ENCODE data around the gene WFIKKN2.
"Not testable (repeated sequence)": the region's sequence is repeated elsewhere in the genome, so short reads cannot be mapped to it uniquely, and the experiment has no call there.

Gene WFIKKN2

DNA sequence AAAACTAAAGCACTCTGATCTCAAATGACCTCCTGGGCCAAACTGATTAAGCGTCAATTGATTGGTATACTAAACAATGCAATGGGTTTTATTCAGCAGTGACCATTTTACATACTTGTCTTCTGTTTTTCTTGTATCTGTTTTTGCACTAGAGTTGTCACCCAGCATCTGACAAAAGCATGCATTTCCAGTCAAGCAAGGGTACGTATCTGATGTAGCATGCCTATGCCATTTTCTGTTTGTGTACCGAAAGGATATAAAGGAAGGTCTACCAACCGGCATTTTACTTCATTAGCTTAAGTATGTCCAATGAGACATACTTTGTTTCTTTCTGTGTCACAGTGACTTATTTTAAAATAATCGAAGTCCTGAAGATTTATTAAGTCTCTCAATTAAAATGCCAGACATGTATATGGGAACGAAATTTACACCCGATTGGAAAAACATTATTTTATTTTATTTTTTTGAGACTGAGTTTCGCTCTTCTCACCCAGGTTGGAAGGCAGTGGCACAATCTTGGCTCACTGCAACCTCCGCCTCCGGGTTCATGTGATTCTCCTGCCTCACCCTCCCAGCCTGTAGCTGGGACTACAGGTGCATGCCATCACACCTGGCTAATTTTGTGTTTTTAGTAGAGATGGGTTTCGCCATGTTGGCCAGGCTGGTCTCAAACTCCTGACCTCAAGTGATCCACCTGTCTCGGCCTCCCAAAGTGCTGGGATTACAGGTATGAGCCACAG lies 23.3 kb downstream of the WFIKKN2 start:
- DNase-seq: no peak

DNA sequence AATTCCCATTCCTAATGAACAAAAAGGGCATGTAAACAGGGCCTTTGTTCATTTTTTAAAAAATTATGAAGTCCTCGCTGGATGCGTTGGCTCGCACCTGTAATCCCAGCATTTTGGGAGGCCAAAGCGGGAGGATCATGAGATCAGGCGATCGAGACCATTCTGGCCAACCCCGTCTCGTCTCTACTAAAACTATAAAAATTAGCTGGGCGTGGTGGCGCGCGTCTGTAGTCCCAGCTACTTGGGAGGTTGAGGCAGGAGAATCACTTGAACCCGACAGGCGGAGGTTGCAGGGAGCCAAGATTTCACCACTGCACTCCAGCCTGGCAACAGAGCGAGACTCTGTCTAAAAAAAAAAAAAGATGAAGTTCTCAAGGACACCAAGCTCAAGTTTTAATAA lies 24.3 kb downstream of the WFIKKN2 start:
- not testable (repeated sequence) for DNase-seq

DNA sequence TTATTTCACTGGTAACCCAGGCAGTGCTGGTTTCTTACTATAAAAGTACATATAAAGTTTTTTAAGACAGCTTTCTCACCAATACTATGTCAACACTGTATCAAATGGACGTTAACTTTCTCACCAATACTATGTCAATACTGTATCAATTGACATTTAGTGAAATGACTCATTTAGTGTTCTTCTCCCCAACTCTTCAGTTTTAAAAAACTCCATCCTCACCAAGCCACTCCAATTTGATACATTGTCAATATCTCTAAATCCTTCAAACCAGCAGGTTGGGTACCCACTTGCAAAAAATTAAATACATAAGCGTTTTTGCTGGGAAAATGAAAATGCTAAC lies 25.9 kb downstream of the WFIKKN2 start:
- no peak for DNase-seq

DNA sequence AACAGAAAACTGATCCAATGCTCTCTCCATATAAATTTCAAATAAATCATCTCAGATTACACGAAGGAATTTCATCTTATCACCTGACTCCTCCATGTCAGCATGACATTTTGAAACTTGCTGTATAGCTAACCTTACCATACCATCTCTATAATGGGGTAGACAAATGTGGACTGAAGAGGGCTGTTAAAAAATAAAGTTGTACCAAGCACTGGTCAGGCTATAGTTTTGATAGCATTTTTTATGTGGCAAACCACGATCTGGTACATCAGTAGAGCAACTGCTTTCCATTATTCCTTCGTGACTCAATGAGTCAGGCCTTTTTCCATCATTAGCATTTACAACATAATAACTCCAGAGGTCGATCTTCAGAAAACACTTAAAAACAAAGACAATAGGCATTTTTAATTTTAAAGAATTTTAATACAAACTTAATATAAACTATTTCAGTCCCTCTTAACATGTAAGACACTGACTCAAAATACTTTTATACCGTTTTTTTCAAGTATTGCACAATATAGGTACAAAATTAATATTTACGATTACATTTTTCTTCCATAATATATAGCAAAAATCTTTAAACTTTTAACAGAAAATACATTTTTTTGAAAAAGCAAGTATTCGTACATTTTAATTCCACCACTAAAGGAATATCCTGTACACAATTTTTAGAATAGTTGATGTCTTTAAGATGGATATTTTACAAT lies 26.6 kb downstream of the WFIKKN2 start:
- DNase-seq: no peak

DNA sequence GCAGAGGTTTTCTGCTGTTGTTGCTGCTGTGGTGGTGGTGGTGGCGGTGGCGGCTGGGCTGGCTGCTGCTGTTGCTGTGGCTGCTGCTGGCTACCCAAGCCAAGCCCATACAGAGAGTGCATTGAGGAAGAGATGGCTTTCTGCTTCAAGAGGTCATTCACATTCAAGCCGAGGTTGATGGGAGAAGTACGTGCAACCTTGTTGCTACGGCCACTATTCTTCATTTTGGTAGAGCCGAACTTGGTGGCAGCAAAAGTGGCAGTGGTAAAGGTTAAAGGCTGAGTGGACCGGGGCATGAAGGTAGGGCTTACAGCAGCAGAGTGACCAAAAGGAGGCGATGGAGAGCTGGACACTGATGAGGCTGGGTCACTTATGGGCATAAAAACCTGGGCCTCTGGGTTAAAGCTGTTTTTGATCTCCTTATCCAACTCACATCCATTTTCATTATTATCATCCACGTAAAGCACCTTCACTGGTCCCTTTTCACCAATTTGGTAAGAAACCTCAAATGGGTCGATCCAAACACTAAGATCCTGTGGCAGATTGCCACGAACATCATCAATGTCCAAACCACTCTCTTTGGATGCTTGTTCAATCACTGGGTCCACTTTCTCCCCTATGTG lies 27.9 kb downstream of the WFIKKN2 start:
- DNase-seq: peak; percentile 41 to 77

DNA sequence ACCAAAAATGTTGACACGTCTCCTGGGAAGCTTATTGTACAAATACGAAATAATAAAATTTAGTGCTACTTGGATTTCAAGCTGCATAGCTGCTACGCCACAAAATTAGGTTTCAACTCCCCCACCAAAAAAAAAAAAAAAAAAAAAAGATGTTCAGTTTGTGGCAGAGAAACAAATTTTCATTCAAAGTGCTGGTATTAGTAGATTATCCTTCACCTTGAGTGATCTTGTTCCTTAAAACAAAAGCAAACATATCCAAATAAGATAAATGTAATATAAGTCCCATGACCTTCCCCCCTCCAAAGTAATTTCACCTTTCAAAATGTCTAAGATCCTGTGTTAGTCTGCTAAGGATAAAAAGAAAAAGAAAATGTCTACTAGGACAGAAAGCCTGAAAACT lies 28.5 kb downstream of the WFIKKN2 start:
- no peak for DNase-seq

DNA sequence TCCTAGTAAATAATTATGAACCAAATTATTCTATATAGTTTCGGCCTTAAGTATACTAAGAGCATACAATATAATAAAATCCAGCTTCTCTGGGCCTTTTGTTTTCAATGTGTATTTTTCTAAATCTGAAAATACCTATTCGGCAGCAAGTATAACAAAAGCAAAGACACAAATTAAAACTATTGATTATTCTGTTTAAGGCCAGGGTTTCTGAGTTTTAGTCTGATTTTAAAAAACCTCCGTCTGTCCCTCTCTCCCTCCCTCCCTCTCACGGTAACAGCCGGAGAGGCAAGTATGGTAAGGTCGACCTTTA lies 29.3 kb downstream of the WFIKKN2 start:
- peak in 1 of 2 donors; percentile 27 for DNase-seq

DNA sequence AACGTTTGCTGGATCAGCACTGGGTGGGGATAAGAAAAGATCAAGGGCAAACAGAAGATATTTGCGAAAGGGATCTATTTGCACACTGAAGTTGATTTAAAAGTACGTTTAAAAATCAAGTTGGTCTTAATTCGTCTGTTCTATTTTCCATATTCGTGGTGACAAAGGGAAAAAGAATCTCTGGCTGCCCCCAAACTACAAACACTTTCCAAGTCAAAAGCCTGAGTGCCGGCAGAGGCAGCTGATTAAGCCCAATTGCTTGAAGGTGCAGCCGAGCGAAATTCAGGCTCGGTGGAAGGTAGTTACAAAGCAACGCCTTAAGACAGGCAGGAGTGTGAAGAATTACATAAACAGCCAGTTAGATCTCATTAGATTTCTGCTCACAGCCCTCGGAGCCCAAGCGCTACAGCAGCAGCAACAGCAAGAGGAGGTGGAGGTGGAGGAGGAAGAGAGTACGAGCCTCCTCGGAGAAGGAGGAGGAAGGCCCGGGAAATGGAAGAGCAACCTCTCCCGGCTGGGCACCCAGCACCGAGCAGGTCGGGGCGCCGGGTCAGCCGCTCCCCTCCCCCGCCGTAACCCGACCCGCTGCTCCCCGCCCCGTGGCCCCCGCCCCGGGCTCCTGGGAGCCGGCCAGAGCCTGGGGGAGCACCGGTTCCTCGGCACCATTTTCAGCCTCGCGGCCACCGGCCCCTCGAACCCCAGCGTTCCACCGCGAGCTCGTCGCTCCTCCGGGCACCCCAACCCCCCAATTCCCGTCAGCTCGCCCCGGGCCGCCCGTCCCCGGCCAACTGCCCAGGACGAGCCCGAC lies 29.9 kb downstream of the WFIKKN2 start:
- DNase-seq: peak; percentile 54 to 75

DNA sequence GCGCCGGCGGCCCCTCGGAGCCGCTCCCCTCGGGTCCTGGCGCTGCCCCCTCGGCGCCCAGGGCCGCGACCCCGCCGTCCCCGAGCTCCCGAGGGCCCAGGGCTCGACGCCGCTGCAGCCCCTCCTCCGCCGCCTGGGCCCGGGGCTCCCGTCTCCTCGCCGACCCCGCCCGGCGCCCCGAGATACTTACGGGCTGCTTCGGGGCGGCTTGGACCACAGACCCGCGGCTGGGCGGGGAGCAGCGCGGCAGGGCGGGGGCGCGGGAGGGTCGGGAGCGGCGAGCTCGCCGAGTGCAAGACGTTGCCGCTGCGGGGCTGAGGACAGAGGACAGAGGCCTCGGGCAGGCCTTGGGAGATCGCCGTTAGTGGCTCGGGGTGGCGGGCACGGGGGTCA lies 30.5 kb downstream of the WFIKKN2 start:
- no peak for DNase-seq

DNA sequence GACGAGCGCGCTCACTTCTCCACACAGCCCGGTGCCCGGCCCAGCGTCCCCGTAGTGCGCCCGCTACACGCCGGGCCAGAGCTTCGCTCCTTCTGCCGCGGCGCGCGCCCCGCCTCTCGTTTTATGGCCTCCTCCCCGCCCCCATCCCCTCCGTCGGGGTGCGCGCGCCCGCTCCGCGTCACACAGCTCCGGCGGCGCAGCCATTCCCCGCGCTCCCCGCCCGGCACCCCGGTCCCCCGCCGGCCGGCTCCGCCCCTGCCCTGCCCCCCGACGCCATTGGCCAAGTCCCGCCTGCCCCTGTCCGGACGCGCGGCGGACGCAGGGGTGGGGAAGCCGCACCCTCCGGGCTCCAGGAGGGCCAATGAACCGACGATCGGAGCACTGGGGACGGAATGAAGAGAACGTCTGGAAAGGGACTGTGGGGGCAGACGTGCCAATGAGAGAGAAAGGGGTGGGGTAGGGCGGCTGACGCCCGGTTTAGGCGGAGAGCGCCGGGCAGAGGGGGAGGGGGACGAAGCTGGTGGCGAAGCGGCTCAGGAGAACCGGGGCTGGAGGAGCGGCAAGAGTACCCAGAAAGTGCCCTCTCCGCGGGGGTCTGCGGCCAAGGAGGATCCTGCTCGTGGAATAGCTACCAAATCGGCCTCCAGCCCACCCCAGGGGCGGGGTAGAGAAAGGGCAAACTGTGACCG lies 31.0 kb downstream of the WFIKKN2 start, which contains the start of gene TOB1:
TOB1 (minus strand) TSS at position 94 of the 689 bp plus-strand sequence. CDS start 2,337 bp downstream, outside the sequence.
- peak; percentile 99 for DNase-seq

DNA sequence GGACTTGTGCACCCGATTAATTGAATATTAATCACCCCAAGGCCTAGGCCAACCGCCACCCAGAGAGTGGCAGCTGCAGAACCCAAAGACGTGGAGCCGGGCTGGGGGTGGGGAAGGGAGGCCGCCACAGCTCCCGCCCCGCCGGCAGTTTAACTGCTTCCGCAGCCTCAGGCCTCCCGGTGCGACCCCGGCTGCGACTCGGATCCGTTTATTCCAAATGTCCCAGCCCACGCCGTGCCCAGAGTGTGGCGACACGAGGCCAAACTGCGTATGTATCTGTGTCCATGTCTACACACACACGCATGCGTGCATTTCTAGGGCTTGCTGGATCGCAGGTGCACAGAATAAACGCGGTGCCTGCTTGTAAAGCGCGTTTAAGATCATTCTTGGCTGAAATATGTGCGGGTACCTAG lies 31.6 kb downstream of the WFIKKN2 start:
- DNase-seq: peak in 1 of 2 donors; percentile 86

DNA sequence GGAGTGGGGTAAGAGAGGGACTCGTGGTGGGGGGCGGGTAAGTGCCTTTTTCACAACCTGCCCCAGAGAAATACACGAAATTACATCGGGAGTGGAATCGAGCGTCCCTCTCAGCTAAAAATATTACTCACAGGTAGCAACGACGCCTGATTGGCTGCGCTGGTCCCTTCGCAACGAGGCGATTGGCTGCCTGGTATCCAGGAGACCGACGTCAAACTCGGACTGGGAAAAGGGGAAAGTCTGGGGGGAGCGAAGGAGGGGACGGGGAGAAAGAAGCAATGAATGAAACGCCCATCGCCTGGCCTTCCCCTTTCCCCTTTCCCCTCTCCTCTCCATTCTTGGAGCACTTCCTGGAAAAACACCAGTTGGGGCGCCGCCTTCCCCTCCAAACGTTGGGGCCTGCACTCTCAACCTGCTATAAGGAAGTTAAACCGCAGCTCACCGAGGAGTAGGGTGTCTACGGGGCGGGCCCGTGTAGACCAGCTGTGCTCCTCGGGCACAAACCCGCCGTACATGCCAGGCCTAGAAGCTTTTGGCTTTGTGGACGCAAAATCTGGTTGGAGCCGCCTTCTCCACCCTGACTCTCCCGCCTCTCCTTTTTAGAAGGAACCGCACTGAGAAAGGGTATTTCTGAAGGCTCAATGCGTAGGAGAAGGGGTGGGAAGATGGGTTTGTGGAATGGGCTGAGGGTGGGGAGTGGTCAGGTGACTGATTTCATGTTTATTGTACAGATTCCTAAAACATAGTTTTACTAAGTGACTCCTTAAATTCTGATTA lies 32.2 kb downstream of the WFIKKN2 start:
- peak; percentile 96 to 97 for DNase-seq

DNA sequence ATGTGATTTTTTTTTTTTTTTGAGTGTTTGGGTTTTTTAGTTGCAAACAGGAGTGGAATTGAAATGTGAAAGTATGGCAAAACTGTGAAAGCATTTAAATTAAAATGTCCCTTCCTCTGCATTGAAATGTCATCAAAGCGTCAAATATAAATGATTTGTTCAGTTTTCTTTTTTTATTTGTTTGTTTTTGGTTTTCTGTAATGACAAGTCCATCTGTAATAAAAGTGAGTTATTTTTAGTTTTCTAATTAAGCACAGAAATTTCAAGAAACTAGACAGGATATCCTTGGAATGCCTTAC lies 32.7 kb downstream of the WFIKKN2 start:
- DNase-seq: no peak

DNA sequence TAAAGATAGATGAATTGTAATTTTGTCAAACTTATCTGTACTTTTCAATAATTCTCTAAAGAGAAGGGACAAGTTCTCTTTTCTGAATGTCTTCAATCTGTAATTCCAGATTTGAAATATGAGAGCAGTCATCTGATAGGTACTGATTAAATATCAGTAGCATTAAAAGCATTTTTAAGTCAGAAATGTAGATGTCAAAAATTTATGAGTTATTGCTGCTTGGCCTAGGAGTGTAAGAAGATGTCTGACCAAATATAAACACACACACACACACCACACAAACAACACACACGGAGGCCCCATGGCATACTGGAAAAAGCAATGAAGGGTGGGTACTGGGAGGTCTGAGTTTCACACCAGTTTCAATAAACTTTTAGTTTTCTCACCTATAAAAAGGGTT lies 33.2 kb downstream of the WFIKKN2 start:
- DNase-seq: no peak

DNA sequence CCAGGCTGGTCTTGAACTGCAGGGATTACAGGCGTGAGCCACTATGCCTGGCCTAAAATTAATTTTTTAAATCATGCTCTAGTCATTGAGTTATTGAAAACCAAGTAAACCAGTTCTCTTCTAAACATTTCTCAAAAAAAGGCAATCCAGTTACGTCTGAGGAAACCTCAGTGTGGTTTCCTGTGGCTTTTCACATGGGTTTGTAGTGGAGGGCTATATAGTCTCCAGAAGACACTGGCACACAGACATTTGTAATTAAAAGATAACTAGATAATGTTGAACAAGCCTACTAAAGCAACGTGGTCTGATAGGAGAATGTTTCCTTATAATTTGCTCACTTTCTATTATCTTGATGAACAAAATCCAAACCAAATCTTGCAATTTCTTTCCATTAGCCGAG lies 36.0 kb downstream of the WFIKKN2 start:
- no peak for DNase-seq

DNA sequence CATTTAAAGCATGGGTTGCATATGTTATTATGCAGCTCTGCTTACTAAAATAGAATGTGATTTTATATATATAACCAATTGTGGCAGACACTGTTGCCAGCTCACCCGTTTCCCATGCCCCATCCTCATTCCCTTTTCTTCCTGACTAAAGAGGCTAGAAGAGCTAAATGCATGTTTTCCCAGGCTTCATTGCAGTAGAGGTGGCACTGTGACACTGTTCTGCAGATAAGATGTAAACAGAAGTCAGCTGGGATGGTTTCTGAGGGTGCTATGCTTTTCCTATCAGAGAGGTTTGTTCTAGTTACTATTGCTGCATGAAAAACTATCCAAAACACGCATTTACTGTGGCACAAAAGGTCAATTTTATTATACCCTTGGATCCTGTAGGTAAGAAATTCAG lies 36.5 kb downstream of the WFIKKN2 start:
- DNase-seq: no peak

DNA sequence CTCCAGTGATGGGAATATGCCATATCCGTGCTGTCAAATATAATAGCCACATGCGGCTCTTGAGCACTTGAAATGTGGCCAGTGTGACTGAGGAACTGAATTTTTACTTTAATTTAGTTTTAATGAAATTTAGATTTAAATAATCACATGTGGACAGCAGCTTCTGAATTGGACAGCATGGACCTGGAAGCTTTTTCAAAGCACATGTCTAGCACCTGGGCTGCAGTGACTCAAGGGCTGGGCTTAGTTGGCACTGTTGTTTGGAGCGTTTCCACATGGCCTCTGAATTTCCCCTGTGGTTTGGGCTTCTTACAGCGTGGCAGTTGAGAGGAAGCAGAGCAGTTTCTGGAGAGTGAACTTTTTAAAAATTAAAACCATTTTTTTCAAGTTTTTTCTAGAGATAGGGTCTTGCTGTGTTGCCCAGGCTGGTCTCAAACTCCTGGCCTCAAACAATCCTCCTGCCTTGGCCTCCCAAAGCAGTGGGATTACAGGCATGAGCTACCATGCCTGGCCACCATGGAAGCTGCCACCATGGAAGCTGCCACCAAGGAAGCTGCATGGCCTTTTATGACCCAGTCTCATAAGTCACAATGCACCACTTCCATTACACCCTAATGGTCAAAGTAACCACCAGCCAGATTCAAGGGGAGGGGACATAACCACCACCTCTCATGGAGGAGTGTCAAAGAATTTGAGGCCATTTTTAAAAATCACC lies 37.5 kb downstream of the WFIKKN2 start:
- DNase-seq: no peak

DNA sequence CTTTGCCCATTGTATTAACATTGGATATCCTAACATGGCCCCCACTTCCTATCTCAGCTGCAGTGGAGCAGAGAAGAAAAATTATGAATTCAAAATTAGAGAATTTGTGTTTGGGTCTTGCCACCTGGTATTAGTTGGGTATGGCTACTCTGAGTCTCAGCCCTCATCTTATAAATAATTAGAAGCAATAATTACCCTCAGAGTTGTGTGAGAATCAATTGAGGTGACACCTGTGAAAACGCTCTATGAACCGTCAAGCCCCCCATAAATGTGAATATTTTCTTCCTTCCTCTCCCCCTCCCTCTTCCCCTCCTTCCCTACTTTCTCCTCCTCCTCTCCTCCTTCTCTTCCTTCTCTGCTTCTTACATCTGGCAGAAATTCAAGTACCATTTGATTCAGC lies 39.7 kb downstream of the WFIKKN2 start:
- DNase-seq: no peak

DNA sequence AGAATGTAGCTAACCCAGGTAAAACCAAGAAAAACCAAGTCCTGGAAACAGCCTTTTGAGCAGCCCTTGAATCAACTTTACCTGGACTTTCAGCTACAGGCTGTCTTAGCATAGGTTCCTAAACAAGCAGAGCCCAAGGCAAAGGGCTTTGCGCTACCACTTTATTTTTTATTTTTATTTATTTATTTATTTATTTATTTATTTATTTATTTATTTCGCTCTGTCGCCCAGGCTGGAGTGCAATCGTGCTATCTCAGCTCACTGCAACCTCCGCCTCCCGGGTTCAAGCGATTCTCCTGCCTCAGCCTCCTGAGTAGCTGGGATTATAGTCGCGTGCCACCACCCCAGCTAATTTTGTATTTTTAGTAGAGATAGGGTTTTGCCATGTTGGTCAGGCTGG lies 41.7 kb downstream of the WFIKKN2 start:
- DNase-seq: not testable (repeated sequence)

DNA sequence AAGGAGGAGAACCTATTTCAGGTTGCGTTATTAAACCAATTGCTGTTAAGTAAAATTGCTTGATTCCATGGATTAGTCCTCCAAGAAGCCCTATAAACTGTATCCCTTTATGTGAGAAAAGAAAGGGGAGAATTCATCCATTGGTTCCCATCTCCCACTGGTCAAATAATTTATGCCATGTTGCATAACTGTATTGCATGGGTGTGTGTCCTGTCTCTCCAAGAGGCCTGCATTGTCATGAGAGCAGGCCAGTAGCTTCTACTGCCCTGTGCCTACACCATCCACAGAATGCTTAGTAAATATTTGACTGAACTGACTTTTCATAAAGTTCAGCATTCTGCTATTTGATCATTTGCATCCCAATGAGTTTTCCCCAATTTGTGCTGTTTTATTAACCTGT lies 42.5 kb downstream of the WFIKKN2 start:
- DNase-seq: no peak

DNA sequence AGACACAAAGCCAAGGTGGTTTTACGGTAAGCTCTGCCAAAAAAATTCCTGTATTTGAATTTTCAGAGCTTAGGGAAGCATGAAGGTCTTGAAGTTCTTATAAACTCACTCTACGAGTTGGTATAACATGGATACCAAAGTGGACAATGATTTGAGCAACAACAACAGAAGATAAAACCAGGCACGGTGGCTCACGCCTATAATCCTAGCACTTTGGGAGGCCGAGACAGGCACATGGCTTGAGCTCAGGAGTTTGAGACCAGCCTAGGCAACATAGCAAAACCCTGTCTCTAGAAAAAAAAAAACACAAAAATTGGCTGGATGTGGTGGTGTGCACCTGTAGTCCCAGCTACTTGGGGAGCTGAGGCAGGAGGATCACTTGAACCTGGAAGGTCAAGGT lies 43.7 kb downstream of the WFIKKN2 start:
- DNase-seq: no peak

All from hippocampal formation (tissue), 2 donors.